A549 (cell line): ENCODE results near the gene BBS4. TPM values are rescaled to one million over a fixed set of nuclear protein-coding genes. Genes with fewer than 3 reads are reported as not detected.

Source experiments
- ATAC-seq, 2 experiments: fragments of 200-7000 bp in 1 of 2; fragments of >200 bp in 1 of 2; cut with Nextera tagmentation in 1 of 2; cut with Tn5 transposase in 1 of 2; 3 replicates each; pipeline versions ENCODE4 v1.8.0 to v1.9.1; 2018 to 2020; ENCODE audit warnings: mild to moderate bottlenecking in 1 of 2, moderate library complexity in 1 of 2
- CTCF ChIA-PET: fragments of 300-600 bp; sonication (Branson Sonifier 250); formaldehyde crosslinking; extraction: SDS; loops from one replicate; lab custom pipeline; 2021; ENCODE audit warnings: antibody characterized with exemption, inconsistent platforms; lab: Yijun Ruan, JAX
- POLR2A ChIA-PET: fragments of 350-600 bp; formaldehyde crosslinking; extraction: SDS; loops from one replicate; lab custom pipeline; 2021; ENCODE audit warnings: antibody characterized with exemption, inconsistent platforms; lab: Yijun Ruan, JAX
- DNase-seq, 2 experiments: peaks; one replicate each; pipeline versions ENCODE4 v3.0.0 to v3.0.0-alpha.2; 2011 to 2016; ENCODE audit warnings: low read depth in 1 of 2, low spot score in 1 of 2
- FAIRE-seq: peaks from 2 replicates; lab custom pipeline; 2011; peaks lifted over from hg19 to GRCh38; lab: Jason Lieb, UNC
- H3K27ac ChIP-seq, 2 experiments: fragments of >200 bp; sonication (Bioruptor Twin); formaldehyde crosslinking; 3 replicates each; pipeline ENCODE4 v1.5.1; 2016 to 2017
- H3K4me1 ChIP-seq: fragments of >200 bp; sonication (Bioruptor Twin); formaldehyde crosslinking; 3 replicates; pipeline ENCODE4 v1.6.1; 2016
- H3K4me2 ChIP-seq: fragments of >200 bp; sonication (Bioruptor Twin); formaldehyde crosslinking; 3 replicates; pipeline ENCODE4 v1.6.1; 2016
- H3K4me3 ChIP-seq: fragments of >200 bp; sonication (Bioruptor Twin); formaldehyde crosslinking; 3 replicates; pipeline ENCODE4 v1.5.1; 2016
- H3K9me3 ChIP-seq: fragments of >200 bp; sonication (Bioruptor Twin); formaldehyde crosslinking; 3 replicates; pipeline ENCODE4 v1.6.1; 2016
- ATOH8 ChIP-seq: fragments of 250-450 bp; sonication (Bioruptor Pico); IDR thresholded peaks from 2 replicates; pipeline ENCODE4 v1.5.0; 2020; ENCODE audit warnings: low read depth, mild to moderate bottlenecking, moderate library complexity
- BCL3 ChIP-seq: fragments of >200 bp; sonication (Bioruptor Twin); formaldehyde crosslinking; IDR thresholded peaks from 3 replicates; pipeline ENCODE4 v1.6.1; 2016
- CTCF ChIP-seq: fragments of >200 bp; sonication (Bioruptor Twin); formaldehyde crosslinking; IDR thresholded peaks from 3 replicates; pipeline ENCODE4 v1.5.1; 2016
- E2F6 ChIP-seq: IDR thresholded peaks from 2 replicates; pipeline ENCODE4 v1.6.1; 2012; ENCODE audit warnings: low read depth, borderline replicate concordance
- EHF ChIP-seq: fragments of 250-450 bp; sonication (Bioruptor Pico); IDR thresholded peaks from 2 replicates; pipeline ENCODE4 v1.5.0; 2020; ENCODE audit warnings: mild to moderate bottlenecking
- EHMT2 ChIP-seq: fragments of 200-600 bp; sonication (generic); IDR thresholded peaks from 2 replicates; pipeline ENCODE4 v1.6.1; 2016; ENCODE audit warnings: antibody characterized with exemption, low read depth, mild to moderate bottlenecking, moderate library complexity
- ELK1 ChIP-seq: fragments of 150-350 bp; IDR thresholded peaks from 2 replicates; pipeline ENCODE4 v1.6.1; 2014; ENCODE audit warnings: low read depth, mild to moderate bottlenecking, low read length
- EP300 ChIP-seq, 2 experiments: fragments of >200 bp; sonication (Bioruptor Twin); formaldehyde crosslinking; IDR thresholded peaks; 2 replicates in 1 of 2; 3 replicates in 1 of 2; pipeline ENCODE4 v1.6.1; 2016 to 2017
- HMGXB4 ChIP-seq: fragments of 250-450 bp; sonication (Bioruptor Pico); IDR thresholded peaks from 2 replicates; pipeline ENCODE4 v1.5.0; 2021; ENCODE audit warnings: mild to moderate bottlenecking, moderate library complexity, borderline replicate concordance
- HOXA7 ChIP-seq: fragments of 250-450 bp; sonication (Bioruptor Pico); IDR thresholded peaks from 2 replicates; pipeline ENCODE4 v1.5.0; 2020; ENCODE audit warnings: mild to moderate bottlenecking, moderate library complexity
- HOXB13 ChIP-seq: fragments of 250-450 bp; sonication (Bioruptor Pico); IDR thresholded peaks from 2 replicates; pipeline ENCODE4 v1.5.0; 2020; ENCODE audit warnings: low read depth, mild to moderate bottlenecking, moderate library complexity
- HOXB5 ChIP-seq: fragments of 250-450 bp; sonication (Bioruptor Pico); IDR thresholded peaks from 2 replicates; pipeline ENCODE4 v1.5.0; 2020; ENCODE audit warnings: mild to moderate bottlenecking, moderate library complexity
- MAFK ChIP-seq: fragments of 450-650 bp; IDR thresholded peaks from 2 replicates; pipeline ENCODE4 v1.6.1; 2014; ENCODE audit not compliant: partially characterized antibody
- MAX ChIP-seq: IDR thresholded peaks from 2 replicates; pipeline ENCODE4 v1.6.1; 2012
- PHF8 ChIP-seq: fragments of 200-600 bp; sonication (generic); IDR thresholded peaks from 2 replicates; pipeline ENCODE4 v1.6.1; 2016; ENCODE audit warnings: low read depth, mild to moderate bottlenecking, antibody characterized with exemption, moderate library complexity, borderline replicate concordance
- RAD21 ChIP-seq, 2 experiments: fragments of >200 bp in 1 of 2; sonication (Bioruptor Twin) in 1 of 2; formaldehyde crosslinking in 1 of 2; IDR thresholded peaks in 1 of 2; conservative IDR thresholded peaks in 1 of 2; 2 replicates in 1 of 2; 3 replicates in 1 of 2; pipeline ENCODE4 v1.6.1; 2012 to 2018; ENCODE audit warnings: inconsistent platforms in 1 of 2
- REST ChIP-seq: fragments of 200-600 bp; sonication (generic); IDR thresholded peaks from 2 replicates; pipeline ENCODE4 v1.6.1; 2016; ENCODE audit warnings: antibody characterized with exemption, mild to moderate bottlenecking, moderate library complexity
- RNF2 ChIP-seq: fragments of 200-600 bp; sonication (generic); IDR thresholded peaks from 2 replicates; pipeline ENCODE4 v1.6.1; 2016; ENCODE audit warnings: low read depth, mild to moderate bottlenecking, antibody characterized with exemption, moderate library complexity, borderline replicate concordance
- SMC3 ChIP-seq: fragments of >200 bp; sonication (Bioruptor Twin); formaldehyde crosslinking; IDR thresholded peaks from 3 replicates; pipeline ENCODE4 v1.6.1; 2018; ENCODE audit warnings: inconsistent platforms
- TP53 ChIP-seq: fragments of 250-450 bp; sonication (Bioruptor Pico); IDR thresholded peaks from 2 replicates; pipeline ENCODE4 v1.5.0; 2021; ENCODE audit warnings: mild to moderate bottlenecking, moderate library complexity
- ZFP36 ChIP-seq: fragments of 450-650 bp; IDR thresholded peaks from 2 replicates; pipeline ENCODE4 v1.6.1; 2014; ENCODE audit warnings: borderline replicate concordance; ENCODE audit not compliant: partially characterized antibody
- WGBS: methylation state at CpG from one replicate; pipeline ENCODE4 v1.1.6; 2017; ENCODE audit errors: missing lambda C conversion rate; 5-methylcytosine and 5-hydroxymethylcytosine counted together
- polyA plus RNA-seq, 4 experiments: library from polyadenylated mRNA; depleted of rRNA in 3 of 4; stranded (reverse); fragments of >200 nt; fragmentation: RNase III in 1 of 4; extraction: RNeasy Plus Mini Kit Qiagen cat#74134 plus additional on column Dnase treatment in 1 of 4; gene quantifications; 2 replicates in 3 of 4; 3 replicates in 1 of 4; pipeline ENCODE4 v1.2.3, GENCODE V29; 2011 to 2017

The BBS4 gene
- polyA plus RNA-seq, 2 of the 4 experiments (the other 2 are of a cell fraction), result 22.6 to 40.4 TPM

- FAIRE-seq, result no peak
- WGBS, result 34% methylated on average over 23 of the region's 23 CpGs
- H3K4me3 ChIP-seq, result peak overlapping the region; percentile 67
- H3K4me2 ChIP-seq, result peak overlapping the region; percentile 87
- DNase-seq, result peak in 1 of 2 experiments; percentile 26
- TF ChIP-seq HOXB13 (CRISPR knock-in tag) (0 out of 2 replicates have a peak, but pooled peaks have one; percentile 33), HOXA7 (CRISPR knock-in tag) (peak; percentile 42; the same call in 1 of the 2 replicates), MAFK (no peak), BCL3 (no peak), SMC3 (no peak), HMGXB4 (CRISPR knock-in tag) (peak; percentile 80; the same call in 1 of the 2 replicates), EHMT2 (no peak), RNF2 (no peak), REST (no peak), MAX (no peak), ELK1 (no peak), ZFP36 (no peak), EHF (CRISPR knock-in tag) (peak; percentile 88; the same call in 1 of the 2 replicates), PHF8 (no peak), E2F6 (no peak), TP53 (CRISPR knock-in tag) (peak; percentile 74; the same call in 1 of the 2 replicates), CTCF (no peak), EP300 (IDR thresholded peaks at IDR 0.05) (no peak), HOXB5 (CRISPR knock-in tag) (peak; percentile 72; the same call in 1 of the 2 replicates), RAD21 (conservative IDR thresholded peaks at IDR 0.05 in 1 of 2, IDR thresholded peaks at IDR 0.05 in 1 of 2) (no peak), ATOH8 (CRISPR knock-in tag) (no peak)
- peak; percentile 12 to 20 for ATAC-seq
- peak overlapping the region; percentile 88 to 89 for H3K27ac ChIP-seq
- ChIA-PET POLR2A (interaction anchor here (1.0 to 2.1 kb wide), 9 partner anchors 8 to 310 kb away, joined by 3 to 8 read pairs (median 5); partner anchors contain the start of gene HEXA), CTCF (interaction anchor here (0.7 to 2.5 kb wide), 9 partner anchors 10 to 86 kb away, joined by 3 to 18 read pairs (median 6); no protein-coding TSS in a partner anchor)
- H3K9me3 ChIP-seq, result no peaks in the 10 kb centered on the region
- H3K4me1 ChIP-seq, result peaks cover 8% of the 10 kb centered on the region; the same call in 1 of the 3 replicates
These were observed 594 bp upstream of the BBS4 start for GRCh38 chr15:72685301-72685924.
